Fibroblast of lung (primary cell): ENCODE data around the gene RGP1.

Experiments
- CTCF ChIP-seq, 2 donors: IDR thresholded peaks in 1 of 2; conservative IDR thresholded peaks in 1 of 2; 1 replicate in 1 of 2; 2 replicates in 1 of 2; pipeline ENCODE4 v1.5.1; 2011 to 2012; ENCODE audit warnings: low read length in 2 of 2, control low read depth in 1 of 2, inconsistent platforms in 1 of 2, low read depth in 1 of 2, mild to moderate bottlenecking in 1 of 2
- EZH2 ChIP-seq: IDR thresholded peaks from 2 replicates; pipeline ENCODE4 v1.5.1; 2012; ENCODE audit warnings: low read length, control low read depth, mild to moderate bottlenecking; ENCODE audit errors: missing control alignments

GRCh38 chr9:35734096-35734495, 15.0 kb upstream of the RGP1 start:
- TF ChIP-seq CTCF (conservative IDR thresholded peaks at IDR 0.05 in 1 of 2, IDR thresholded peaks at IDR 0.05 in 1 of 2; ENCODE audit: low read depth in 1 of 2, low read length in 2 of 2) (no peak), EZH2 (no peak)
